ENCODE measurements around the gene SLC7A10. TPM values are rescaled to one million over a fixed set of nuclear protein-coding genes. Genes with fewer than 3 reads are reported as not detected.

Gene SLC7A10
- polyA plus RNA-seq, 1 donor (not counting 4 experiments of a cell fraction or from before 2014, with no cell fraction given): not detected

GRCh38 chr19:33261511-33262189 lies 36.0 kb upstream of the SLC7A10 start:
- no peak for DNase-seq (ENCODE audit: low read depth, low spot score)
- peaks cover 2% of the 10 kb centered on the region for H3K9me3 ChIP-seq (ENCODE audit: control insufficient read depth, low read depth, low read length)
- H2AFZ ChIP-seq (ENCODE audit: control insufficient read depth, low read length): no peak overlapping the region
- H3K27ac ChIP-seq (ENCODE audit: control insufficient read depth, insufficient read depth, low read length): no peak overlapping the region
- dilution Hi-C loops (cut with MboI; ENCODE audit: extremely low pct_ligation_motif_present, low sequenced_read_pairs): no loop called here
- H3K9ac ChIP-seq (ENCODE audit: control insufficient read depth, extremely low read depth, insufficient read depth, low read length): no peak overlapping the region
- no peaks in the 10 kb centered on the region for H3K27me3 ChIP-seq (ENCODE audit: control insufficient read depth, extremely low read depth, insufficient read depth, low read length)
- H3K4me2 ChIP-seq (ENCODE audit: control insufficient read depth, extremely low read depth, insufficient read depth, low read depth, low read length): no peak overlapping the region
- no peaks in the 10 kb centered on the region for H3K4me1 ChIP-seq (ENCODE audit: control insufficient read depth, extremely low read depth, insufficient read depth, low read length)
- no peaks in the 10 kb centered on the region for H4K20me1 ChIP-seq (ENCODE audit: control insufficient read depth, extremely low read depth, insufficient read depth, low read length)
- H3K4me3 ChIP-seq (ENCODE audit: control insufficient read depth in 2 of 3, extremely low read depth in 1 of 3, insufficient read depth in 2 of 3, low read depth in 1 of 3, low read length in 3 of 3): no peak overlapping the region
- no peaks in the 10 kb centered on the region for H3K36me3 ChIP-seq (ENCODE audit: control insufficient read depth in 2 of 2, extremely low read depth in 1 of 2, insufficient read depth in 2 of 2, low read length in 2 of 2)
- H3K9me1 ChIP-seq (ENCODE audit: control insufficient read depth, extremely low read depth, insufficient read depth, low read length): no peaks in the 10 kb centered on the region
- H3K79me2 ChIP-seq (ENCODE audit: control insufficient read depth, insufficient read depth, low read length): no peaks in the 10 kb centered on the region
- TF ChIP-seq EZH2 (IDR thresholded peaks at IDR 0.05; ENCODE audit: low read length): no peak
- FAIRE-seq: no peak

GRCh38 chr19:33260628-33261418 lies 35.2 kb upstream of the SLC7A10 start:
- Histone ChIP-seq H3K4me3 (ENCODE audit: control insufficient read depth in 2 of 3, extremely low read depth in 1 of 3, insufficient read depth in 2 of 3, low read depth in 1 of 3, low read length in 3 of 3) (no peak overlapping the region), H3K27me3 (ENCODE audit: control insufficient read depth, extremely low read depth, insufficient read depth, low read length) (no peaks in the 10 kb centered on the region), H3K9me1 (ENCODE audit: control insufficient read depth, extremely low read depth, insufficient read depth, low read length) (no peaks in the 10 kb centered on the region), H3K4me1 (ENCODE audit: control insufficient read depth, extremely low read depth, insufficient read depth, low read length) (no peaks in the 10 kb centered on the region), H3K4me2 (ENCODE audit: control insufficient read depth, extremely low read depth, insufficient read depth, low read depth, low read length) (no peak overlapping the region), H2AFZ (ENCODE audit: control insufficient read depth, low read length) (no peak overlapping the region), H3K79me2 (ENCODE audit: control insufficient read depth, insufficient read depth, low read length) (no peaks in the 10 kb centered on the region), H4K20me1 (ENCODE audit: control insufficient read depth, extremely low read depth, insufficient read depth, low read length) (no peaks in the 10 kb centered on the region), H3K36me3 (ENCODE audit: control insufficient read depth in 2 of 2, extremely low read depth in 1 of 2, insufficient read depth in 2 of 2, low read length in 2 of 2) (no peaks in the 10 kb centered on the region), H3K27ac (ENCODE audit: control insufficient read depth, insufficient read depth, low read length) (no peak overlapping the region), H3K9ac (ENCODE audit: control insufficient read depth, extremely low read depth, insufficient read depth, low read length) (no peak overlapping the region), H3K9me3 (ENCODE audit: control insufficient read depth, low read depth, low read length) (peaks cover 2% of the 10 kb centered on the region)
- dilution Hi-C loops (cut with MboI; ENCODE audit: extremely low pct_ligation_motif_present, low sequenced_read_pairs): no loop called here
- no peak for TF ChIP-seq EZH2 (IDR thresholded peaks at IDR 0.05; ENCODE audit: low read length)
- TF ChIP-seq CTCF (optimal IDR thresholded peaks at IDR 0.05 in 1 of 3, IDR thresholded peaks at IDR 0.05 in 1 of 3, conservative IDR thresholded peaks at IDR 0.05 in 1 of 3; ENCODE audit: extremely low read depth in 1 of 3, insufficient read depth in 2 of 3, low read length in 3 of 3): no peak
- DNase-seq (ENCODE audit: low read depth, low spot score) (no peak), FAIRE-seq (no peak)

All from keratinocyte (primary cell).